ENCODE data around the gene CTNND2. TPM values are rescaled to one million over a fixed set of nuclear protein-coding genes. Genes with fewer than 3 reads are reported as not detected.
"Not testable (repeated sequence)": the region's sequence is repeated elsewhere in the genome, so short reads cannot be mapped to it uniquely, and the experiment has no call there.

The CTNND2 gene
- total RNA-seq, 2 experiments from 2014 or later = not detected

DNA sequence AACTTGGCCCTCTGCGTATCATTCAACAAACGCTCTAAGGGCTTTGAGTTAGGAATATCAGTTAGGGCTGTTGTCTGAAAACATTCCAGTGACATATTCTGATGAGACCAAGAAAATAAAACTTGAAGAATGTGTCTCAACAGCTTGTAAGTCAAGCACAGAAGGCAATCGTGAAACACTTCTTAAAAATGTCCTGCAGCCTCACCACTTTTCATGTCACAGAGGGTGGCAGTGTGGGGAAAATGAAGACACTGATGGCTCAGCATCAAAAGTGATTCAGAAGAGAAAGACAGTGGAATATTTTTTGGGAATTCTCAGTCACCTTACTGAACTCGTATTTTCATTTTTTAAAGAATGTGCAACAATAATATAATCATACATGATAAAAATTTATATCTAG, 247.3 kb downstream of the CTNND2 start:
- ATAC-seq = no peak
- H3K36me3 Mint-ChIP-seq = no peaks in the 10 kb centered on the region
- H3K4me1 Mint-ChIP-seq = no peaks in the 10 kb centered on the region
- no peak for DNase-seq
- H3K27ac Mint-ChIP-seq = no peak overlapping the region
- H3K27me3 Mint-ChIP-seq = no peaks in the 10 kb centered on the region
- no peak overlapping the region for H3K4me3 Mint-ChIP-seq
- peaks cover 4% of the 10 kb centered on the region for H3K9me3 Mint-ChIP-seq (ENCODE audit: low read depth)
- CTCF ChIA-PET = no interaction called here

DNA sequence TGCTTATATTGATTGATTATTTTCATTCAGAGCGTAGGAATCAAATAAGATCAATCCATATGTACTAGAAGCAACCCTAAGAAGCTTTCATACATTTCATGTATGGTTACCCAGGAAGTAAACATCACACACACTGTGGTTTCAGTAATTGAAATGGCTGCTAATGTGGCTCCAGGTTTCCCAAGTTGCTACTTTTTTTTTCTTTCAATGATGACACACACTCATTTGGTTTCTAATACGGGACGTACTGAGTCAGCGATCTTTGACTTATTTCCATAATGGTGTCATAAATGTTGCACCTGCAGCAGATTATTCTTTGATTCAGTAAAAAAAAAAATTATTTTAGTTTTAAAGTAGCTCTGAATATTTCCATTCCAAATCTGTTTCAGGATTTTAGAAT, 248.6 kb downstream of the CTNND2 start:
- no peaks in the 10 kb centered on the region for H3K27me3 Mint-ChIP-seq
- no peak for ATAC-seq
- CTCF ChIA-PET = no interaction called here
- no peak for DNase-seq
- no peaks in the 10 kb centered on the region for H3K4me1 Mint-ChIP-seq
- peaks cover 3% of the 10 kb centered on the region for H3K9me3 Mint-ChIP-seq (ENCODE audit: low read depth)
- H3K4me3 Mint-ChIP-seq = no peak overlapping the region
- no peak overlapping the region for H3K27ac Mint-ChIP-seq
- H3K36me3 Mint-ChIP-seq = no peaks in the 10 kb centered on the region

DNA sequence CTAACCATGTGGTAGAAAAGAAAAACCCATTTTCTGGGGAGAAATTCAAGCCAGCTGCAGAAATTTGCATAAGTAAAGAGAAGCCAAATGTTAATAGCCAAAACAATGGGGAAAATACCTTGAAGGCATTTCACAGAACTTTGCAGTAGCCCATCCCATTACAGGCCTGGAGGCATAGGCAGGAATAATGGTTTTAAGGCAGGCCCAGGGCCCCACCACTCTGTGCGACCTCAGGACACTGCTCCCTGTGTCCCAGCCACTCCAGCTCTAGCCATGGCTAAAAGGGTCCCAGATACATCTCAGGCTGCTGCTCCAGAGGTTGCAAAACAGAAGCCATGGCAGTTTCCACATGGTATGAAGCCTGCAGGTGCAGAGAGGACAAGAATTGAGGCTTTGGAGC, 253.3 kb downstream of the CTNND2 start:
- H3K27me3 Mint-ChIP-seq = no peaks in the 10 kb centered on the region
- no peak for DNase-seq
- CTCF ChIA-PET = no interaction called here
- H3K27ac Mint-ChIP-seq = no peak overlapping the region
- no peaks in the 10 kb centered on the region for H3K4me1 Mint-ChIP-seq
- ATAC-seq = no peak
- no peak overlapping the region for H3K4me3 Mint-ChIP-seq
- H3K9me3 Mint-ChIP-seq (ENCODE audit: low read depth) = peaks cover 10% of the 10 kb centered on the region
- no peaks in the 10 kb centered on the region for H3K36me3 Mint-ChIP-seq

DNA sequence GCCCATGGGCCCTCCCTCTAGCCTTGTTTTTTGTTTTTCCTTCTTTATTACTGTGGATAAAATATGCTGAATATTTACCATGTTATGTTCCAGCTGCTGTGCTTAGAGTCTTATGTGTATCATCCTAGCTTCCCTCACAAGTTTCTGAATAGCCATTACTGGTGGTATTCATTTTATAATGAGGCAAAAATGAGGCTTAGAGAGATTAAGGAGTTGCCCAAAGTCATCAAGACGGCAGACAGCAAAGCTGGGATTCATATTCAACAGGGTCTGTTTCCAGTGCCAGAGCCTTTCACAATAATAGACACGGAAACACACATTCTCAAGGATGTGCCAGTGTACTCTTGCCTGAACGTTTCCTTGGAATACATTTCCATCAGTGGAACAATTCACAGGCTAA, 258.1 kb downstream of the CTNND2 start:
- Mint-ChIP-seq H3K27ac (no peak overlapping the region), H3K9me3 (ENCODE audit: low read depth) (peaks cover 7% of the 10 kb centered on the region), H3K4me1 (peaks cover 4% of the 10 kb centered on the region), H3K27me3 (no peaks in the 10 kb centered on the region), H3K36me3 (no peaks in the 10 kb centered on the region), H3K4me3 (no peak overlapping the region)
- ATAC-seq (no peak), DNase-seq (no peak)
- CTCF ChIA-PET = no interaction called here

DNA sequence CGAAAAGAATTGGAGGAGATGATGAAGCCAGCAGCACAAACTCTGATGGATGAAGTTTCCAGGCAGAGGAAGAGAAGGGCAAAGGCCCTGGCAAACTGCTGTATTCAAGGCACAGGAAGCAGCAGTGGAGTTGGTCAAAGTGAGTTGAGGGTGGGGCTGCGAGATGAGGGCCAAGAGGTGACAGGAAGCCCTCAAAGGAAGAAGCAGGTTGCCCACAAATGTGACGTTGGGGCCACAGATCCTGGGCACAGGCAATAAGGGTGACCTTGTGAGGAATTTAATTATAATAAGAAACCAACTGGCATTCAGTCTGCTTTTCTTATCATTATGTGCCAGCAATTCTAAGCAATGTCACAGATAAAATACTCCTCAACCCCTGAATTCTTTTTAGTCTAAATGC, 261.8 kb downstream of the CTNND2 start:
- Mint-ChIP-seq H3K36me3 (no peaks in the 10 kb centered on the region), H3K4me1 (peaks cover 4% of the 10 kb centered on the region), H3K9me3 (ENCODE audit: low read depth) (no peaks in the 10 kb centered on the region), H3K27me3 (no peaks in the 10 kb centered on the region), H3K27ac (no peak overlapping the region), H3K4me3 (no peak overlapping the region)
- CTCF ChIA-PET = no interaction called here
- no peak for DNase-seq
- ATAC-seq = no peak

DNA sequence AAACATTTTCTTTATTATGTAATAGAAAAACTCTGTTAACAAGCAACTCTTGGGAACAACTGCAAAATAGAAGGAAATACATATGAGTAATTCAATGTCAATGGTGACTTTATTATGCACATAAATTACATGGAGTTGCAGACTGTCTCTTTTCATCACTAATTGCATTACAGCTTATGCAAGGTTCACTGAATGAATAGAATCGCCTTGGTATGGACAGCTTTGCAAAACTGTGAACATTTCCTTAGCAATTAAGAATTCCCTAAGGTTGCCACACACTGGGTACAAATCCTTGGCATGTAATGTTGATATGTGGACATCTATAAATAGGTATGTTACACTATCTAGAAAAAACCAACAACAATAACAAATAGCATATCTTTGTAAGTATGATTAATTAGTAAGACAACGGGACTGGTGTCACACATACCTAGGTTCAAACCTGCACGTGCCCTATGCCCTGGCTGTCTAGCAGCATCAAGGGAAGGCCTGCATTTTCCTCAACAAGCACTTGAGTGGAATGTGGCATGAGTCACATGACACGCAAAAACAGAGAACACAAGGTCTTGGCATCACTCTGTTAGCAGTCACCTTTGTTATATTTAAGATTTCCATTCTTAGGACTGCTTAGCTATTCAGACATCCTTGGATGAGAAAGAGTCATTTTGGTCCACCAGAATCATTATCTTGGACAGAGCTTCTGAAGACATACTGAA, 263.9 kb downstream of the CTNND2 start:
- no peaks in the 10 kb centered on the region for H3K27me3 Mint-ChIP-seq
- DNase-seq = no peak
- H3K27ac Mint-ChIP-seq = no peak overlapping the region
- no peaks in the 10 kb centered on the region for H3K36me3 Mint-ChIP-seq
- H3K4me1 Mint-ChIP-seq = peaks cover 4% of the 10 kb centered on the region
- ATAC-seq = no peak
- no peaks in the 10 kb centered on the region for H3K9me3 Mint-ChIP-seq (ENCODE audit: low read depth)
- CTCF ChIA-PET = no interaction called here
- H3K4me3 Mint-ChIP-seq = no peak overlapping the region

DNA sequence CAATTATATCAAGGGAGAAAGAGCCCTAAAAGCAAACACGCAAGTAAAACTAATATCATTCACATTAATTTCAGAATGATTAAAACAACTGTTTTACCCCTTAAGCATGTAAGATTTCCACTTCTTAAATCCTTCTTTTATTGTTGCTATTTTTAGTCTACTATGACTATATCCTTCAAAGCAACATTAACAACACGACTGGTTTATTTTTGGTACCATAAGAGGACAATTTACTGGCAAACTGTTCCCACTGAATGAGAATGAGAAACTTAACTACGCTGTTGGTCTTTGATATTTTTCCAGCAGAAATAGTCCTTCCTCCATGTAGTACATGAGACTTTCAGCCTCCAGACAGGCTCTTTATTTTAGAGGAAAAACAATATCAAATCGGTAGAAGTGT, 281.5 kb downstream of the CTNND2 start:
- Mint-ChIP-seq H3K36me3 (no peaks in the 10 kb centered on the region), H3K4me1 (no peaks in the 10 kb centered on the region), H3K27me3 (no peaks in the 10 kb centered on the region), H3K4me3 (no peak overlapping the region), H3K27ac (no peak overlapping the region), H3K9me3 (ENCODE audit: low read depth) (peaks cover 3% of the 10 kb centered on the region)
- ATAC-seq (no peak), DNase-seq (no peak)
- CTCF ChIA-PET = no interaction called here

DNA sequence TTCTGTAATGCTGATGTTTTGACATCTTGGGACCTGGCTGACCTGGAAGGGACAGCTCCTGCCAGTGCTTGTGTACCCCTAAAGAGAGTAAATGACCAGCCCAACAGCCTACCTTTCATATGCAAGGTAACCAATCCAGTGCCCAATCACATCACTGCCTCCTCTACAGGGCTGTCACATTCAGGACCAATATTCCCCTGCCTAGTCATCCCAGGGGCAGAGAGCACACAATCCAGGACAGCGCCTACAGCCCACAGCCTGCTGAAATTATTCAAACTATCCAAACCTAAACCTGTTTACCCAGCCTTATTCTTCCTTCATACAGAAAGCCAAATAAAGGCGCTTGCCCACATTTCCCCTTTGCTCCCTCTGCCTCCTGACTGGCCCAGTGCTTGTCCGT, 284.1 kb downstream of the CTNND2 start:
- H3K9me3 Mint-ChIP-seq (ENCODE audit: low read depth) = peaks cover 6% of the 10 kb centered on the region
- H3K36me3 Mint-ChIP-seq = no peaks in the 10 kb centered on the region
- no peaks in the 10 kb centered on the region for H3K4me1 Mint-ChIP-seq
- DNase-seq = no peak
- CTCF ChIA-PET = no interaction called here
- H3K27ac Mint-ChIP-seq = no peak overlapping the region
- no peak overlapping the region for H3K4me3 Mint-ChIP-seq
- no peaks in the 10 kb centered on the region for H3K27me3 Mint-ChIP-seq
- ATAC-seq = no peak

DNA sequence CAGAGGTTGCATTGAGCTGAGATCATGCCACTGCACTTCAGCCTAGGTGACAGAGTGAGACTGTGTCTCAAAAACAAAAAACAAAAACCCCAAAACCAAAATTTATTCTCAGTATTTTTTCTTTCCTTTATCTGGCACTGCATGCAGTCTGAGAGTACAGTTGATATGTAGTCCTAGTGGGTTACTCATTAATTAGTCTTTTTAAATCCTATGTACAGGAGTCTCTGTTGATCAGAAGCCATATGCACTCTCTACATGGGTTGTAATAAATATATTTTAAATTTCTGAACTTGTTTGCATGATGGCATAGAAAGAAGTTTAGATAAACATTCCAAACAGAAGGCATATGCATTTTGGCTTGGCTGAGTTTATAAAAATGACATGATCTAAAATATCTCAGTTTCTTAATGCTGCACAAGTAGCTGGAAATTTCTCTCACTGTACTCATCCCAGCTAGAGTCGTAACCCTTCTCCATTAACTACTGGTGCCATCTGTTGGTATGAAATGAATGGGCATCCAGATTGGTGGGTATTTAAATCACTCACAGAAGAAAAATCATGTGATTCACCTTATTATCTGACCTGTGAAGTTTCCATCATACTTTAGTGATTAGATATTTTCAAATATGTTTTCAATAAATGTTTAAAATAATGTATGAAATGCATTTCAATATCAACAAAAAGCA, 284.8 kb downstream of the CTNND2 start:
- peaks cover 6% of the 10 kb centered on the region for H3K9me3 Mint-ChIP-seq (ENCODE audit: low read depth)
- DNase-seq = no peak
- no peak for ATAC-seq
- H3K4me3 Mint-ChIP-seq = no peak overlapping the region
- no peaks in the 10 kb centered on the region for H3K4me1 Mint-ChIP-seq
- CTCF ChIA-PET = no interaction called here
- H3K36me3 Mint-ChIP-seq = no peaks in the 10 kb centered on the region
- no peak overlapping the region for H3K27ac Mint-ChIP-seq
- H3K27me3 Mint-ChIP-seq = no peaks in the 10 kb centered on the region

DNA sequence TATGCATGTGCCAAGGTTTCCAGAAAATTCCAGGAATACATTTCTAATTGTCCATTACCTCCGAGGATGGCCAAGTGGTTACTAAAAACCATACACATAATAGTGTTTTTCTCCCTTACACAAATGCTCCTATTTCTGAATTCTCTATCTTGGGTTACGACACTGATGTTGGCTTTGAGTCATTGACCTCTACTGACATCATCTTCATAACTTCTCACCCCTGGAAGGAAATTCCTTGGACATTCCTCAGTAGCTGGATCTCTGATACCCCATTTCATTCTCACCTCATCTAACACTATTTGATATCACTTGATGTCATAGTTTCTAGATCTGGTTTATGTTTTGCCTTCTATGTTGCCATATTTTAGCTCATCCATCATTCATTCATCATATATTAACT, 287.2 kb downstream of the CTNND2 start:
- DNase-seq (no peak), ATAC-seq (no peak)
- Mint-ChIP-seq H3K4me3 (no peak overlapping the region), H3K4me1 (no peaks in the 10 kb centered on the region), H3K27ac (no peak overlapping the region), H3K36me3 (no peaks in the 10 kb centered on the region), H3K9me3 (ENCODE audit: low read depth) (peaks cover 6% of the 10 kb centered on the region), H3K27me3 (no peaks in the 10 kb centered on the region)
- CTCF ChIA-PET = no interaction called here

DNA sequence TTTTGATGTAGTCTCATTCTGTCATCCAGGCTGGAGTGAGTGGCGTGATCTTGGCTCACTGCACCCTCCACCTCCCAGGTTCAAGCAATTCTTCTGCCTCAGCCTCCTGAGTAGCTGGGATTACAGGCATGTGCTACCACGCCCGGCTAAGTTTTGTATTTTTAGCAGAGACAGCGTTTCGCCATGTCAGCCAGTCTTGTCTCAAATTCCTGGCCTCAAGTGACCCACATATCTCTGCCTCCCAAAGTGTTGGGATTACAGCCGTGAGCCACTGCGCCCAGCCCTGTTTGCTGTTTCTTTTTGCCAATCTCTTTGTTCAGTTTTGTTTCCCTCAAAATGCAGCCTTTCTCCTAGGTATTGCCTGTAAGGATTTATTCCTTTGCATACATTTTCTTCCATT, 287.6 kb downstream of the CTNND2 start:
- H3K27ac Mint-ChIP-seq; H3K36me3 Mint-ChIP-seq; H3K27me3 Mint-ChIP-seq; H3K4me3 Mint-ChIP-seq; ATAC-seq; H3K9me3 Mint-ChIP-seq (ENCODE audit: low read depth); DNase-seq; H3K4me1 Mint-ChIP-seq; CTCF ChIA-PET: not testable (repeated sequence)

DNA sequence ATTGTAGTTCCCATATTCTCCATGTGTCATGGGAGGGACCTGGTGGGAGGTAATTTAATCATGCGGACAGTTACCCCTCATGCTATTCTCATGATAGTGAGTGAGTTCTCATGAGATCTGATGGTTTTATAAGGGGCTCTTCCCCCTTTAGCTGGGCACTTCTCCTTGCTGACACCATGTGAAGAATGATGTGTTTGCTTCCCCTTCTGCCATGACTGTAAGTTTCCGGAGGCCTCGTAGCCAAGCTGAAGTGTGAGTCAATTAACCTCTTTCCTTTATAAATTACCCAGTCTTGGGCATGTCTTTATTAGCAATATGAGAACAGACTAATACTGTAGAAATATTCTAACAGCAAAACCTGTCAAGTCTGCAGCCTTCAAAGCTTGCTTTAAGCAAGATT, 293.2 kb downstream of the CTNND2 start:
- Mint-ChIP-seq H3K36me3 (no peaks in the 10 kb centered on the region), H3K4me3 (no peak overlapping the region), H3K9me3 (ENCODE audit: low read depth) (no peaks in the 10 kb centered on the region), H3K27me3 (no peaks in the 10 kb centered on the region), H3K4me1 (no peaks in the 10 kb centered on the region), H3K27ac (no peak overlapping the region)
- CTCF ChIA-PET = no interaction called here
- DNase-seq = no peak
- ATAC-seq = no peak

DNA sequence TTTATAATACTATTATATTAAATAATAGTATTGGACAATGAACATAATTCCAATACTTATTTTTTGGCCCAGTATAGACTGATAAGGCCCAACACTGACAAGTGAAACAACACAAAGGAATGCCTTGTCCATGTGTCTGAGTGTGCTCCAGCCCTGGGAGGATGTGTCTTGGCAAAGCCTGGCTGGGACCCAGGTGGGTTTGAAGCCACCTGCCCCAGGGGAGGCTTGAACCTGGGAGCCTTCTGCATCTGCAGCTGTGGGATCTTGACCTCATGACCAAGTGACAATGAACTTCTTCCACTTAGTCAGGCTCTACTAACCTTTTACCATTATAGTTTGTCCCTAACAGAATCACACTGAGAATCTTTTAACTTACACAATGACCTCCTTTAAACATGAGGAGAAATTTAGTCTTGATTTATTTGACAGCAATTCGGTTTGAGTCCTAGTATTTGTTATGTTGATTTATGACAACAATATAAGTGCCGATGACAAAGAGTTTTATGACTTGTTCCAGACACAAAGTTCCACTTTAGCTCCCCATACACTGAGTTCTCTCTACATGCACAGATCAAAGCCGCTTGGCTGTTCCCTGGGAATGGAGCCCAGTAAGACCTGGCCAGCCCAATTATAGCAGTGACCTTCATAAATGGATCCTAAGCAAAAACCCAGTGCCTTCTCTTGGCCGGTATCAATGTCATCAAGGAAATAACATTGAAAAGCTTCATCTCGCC, 294.5 kb downstream of the CTNND2 start:
- Mint-ChIP-seq H3K9me3 (ENCODE audit: low read depth) (no peaks in the 10 kb centered on the region), H3K36me3 (no peaks in the 10 kb centered on the region), H3K27ac (no peak overlapping the region), H3K4me1 (no peaks in the 10 kb centered on the region), H3K27me3 (no peaks in the 10 kb centered on the region), H3K4me3 (no peak overlapping the region)
- DNase-seq = no peak
- no peak for ATAC-seq
- CTCF ChIA-PET = no interaction called here

DNA sequence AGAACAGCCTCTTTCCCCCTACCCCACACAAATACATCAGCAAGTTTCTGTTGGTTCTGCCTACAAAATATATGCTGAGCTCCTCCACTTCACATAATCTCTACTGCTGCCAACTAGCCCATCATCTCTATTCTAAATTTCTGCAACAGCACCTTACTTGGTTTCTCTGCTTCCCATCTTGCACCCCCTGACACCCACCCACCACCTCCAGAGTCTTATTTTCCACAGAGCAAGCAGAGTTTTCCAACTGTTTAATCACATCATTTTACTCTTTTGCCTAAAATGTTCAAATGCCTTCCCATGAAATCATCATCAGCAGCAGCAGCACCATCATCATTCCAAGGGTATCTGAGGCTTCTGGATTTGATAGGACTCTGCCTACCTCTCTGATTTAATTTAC, 295.7 kb downstream of the CTNND2 start:
- no peaks in the 10 kb centered on the region for H3K36me3 Mint-ChIP-seq
- no peak overlapping the region for H3K4me3 Mint-ChIP-seq
- H3K4me1 Mint-ChIP-seq = no peaks in the 10 kb centered on the region
- CTCF ChIA-PET = no interaction called here
- no peaks in the 10 kb centered on the region for H3K9me3 Mint-ChIP-seq (ENCODE audit: low read depth)
- no peak overlapping the region for H3K27ac Mint-ChIP-seq
- DNase-seq (no peak), ATAC-seq (no peak)
- no peaks in the 10 kb centered on the region for H3K27me3 Mint-ChIP-seq

Data from activated CD8-positive, alpha-beta memory T cell treated with anti-CD3 and anti-CD28 coated beads, Interleukin-2, amount 10 ng/mL, durations not matched to agents 7 days and 5 days (primary cell).